ENCODE data around the gene WBP11.
A peak's percentile ranks its signal among the peaks of the same experiment; 100 is the strongest.

The WBP11 gene

DNA sequence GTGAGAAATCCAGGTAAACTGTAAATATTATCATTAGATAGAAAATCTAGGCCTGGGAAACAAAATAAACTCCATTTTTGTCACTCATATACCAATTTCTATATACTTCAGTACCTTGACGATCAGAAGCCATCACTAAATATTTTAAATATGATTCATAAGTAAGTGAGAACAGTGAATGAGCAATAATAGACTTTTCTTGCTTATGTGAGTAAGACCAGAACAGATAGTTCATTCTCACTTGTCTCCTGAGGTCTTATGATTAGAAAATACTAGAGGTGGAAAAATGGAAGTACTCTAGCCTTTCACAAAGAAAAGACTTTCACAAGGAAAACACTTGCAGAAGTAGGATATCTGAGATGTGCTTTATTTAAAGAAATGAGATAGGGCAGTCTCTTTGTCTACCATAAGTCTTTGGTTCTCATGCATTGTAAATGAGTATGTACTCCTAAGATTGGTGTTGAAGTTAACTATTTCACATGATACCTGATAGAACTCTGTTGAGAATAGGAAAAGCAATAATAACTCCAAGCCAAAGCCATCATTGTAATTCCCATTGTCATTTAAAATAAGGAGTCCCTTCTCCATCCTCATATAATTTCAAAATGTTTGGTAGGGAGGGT, 20.8 kb upstream of the WBP11 start:
- DNase-seq: no peak

DNA sequence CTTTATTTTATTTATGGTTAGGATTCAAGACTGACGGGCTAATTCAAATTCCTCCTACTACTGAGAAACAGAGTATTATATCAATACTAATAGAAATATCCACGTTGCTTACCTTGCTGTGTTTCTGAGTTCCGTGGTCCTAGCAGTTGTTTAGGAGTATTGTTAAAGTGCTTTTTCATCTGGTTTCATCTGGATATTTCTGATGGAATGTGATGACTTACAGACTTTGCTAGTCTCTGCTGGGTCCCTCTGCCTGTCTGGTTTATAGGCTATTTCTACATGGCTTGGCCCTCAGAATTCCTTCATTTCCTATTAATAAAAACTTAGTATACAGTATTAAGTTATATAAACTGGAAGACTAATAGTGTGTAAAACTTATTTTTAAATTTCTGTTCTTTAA, 10.7 kb upstream of the WBP11 start, which contains the start of gene SMCO3:
TSS of gene SMCO3 (minus strand) at position 169 of the 400 bp plus-strand sequence. CDS start 7,502 bp downstream, outside the sequence.
- no peak for DNase-seq

DNA sequence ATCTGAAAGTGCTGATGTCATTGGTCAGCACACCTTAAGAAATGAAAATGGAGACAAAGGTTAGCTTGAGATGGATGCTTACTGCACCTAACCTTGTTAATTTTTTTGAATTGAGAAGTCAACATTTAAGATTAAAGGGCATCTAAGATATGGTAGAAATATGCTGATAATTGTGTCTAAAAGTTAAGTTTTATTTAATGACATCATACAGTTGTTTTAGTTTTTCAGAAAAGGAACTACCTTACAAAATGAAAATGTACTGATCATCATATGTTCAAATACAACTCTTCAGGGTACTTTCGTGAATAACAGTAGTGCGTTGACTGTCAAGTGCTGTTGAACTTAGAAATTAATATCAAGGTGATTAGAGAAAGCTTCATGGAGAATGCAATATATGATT, 8.2 kb upstream of the WBP11 start:
- no peak for DNase-seq

DNA sequence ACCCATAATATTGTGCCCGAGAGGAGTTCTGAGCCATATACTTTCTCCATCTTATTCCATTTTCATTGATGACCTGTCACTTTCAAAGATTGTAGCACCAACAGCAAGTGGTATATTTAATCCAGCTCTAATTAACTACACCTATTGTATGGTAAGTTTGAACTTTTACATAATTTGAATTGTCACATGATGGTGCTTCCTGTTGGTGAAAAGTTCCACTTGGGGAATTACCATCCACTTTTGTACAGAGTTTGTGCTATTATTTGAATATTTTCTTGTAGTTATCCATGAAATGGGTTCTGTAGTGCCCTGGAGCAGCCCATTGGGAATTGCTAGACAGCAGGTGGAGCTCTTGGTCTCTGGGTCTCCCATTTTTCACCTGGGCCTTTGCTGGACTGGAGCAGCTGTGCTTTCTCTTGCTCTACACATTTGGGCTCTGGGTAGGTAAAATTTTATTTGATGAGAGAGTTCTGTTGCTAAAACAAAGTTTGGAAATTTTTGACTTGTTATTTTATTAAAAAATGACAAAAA, 7.7 kb upstream of the WBP11 start:
- DNase-seq: peak; percentile 3

DNA sequence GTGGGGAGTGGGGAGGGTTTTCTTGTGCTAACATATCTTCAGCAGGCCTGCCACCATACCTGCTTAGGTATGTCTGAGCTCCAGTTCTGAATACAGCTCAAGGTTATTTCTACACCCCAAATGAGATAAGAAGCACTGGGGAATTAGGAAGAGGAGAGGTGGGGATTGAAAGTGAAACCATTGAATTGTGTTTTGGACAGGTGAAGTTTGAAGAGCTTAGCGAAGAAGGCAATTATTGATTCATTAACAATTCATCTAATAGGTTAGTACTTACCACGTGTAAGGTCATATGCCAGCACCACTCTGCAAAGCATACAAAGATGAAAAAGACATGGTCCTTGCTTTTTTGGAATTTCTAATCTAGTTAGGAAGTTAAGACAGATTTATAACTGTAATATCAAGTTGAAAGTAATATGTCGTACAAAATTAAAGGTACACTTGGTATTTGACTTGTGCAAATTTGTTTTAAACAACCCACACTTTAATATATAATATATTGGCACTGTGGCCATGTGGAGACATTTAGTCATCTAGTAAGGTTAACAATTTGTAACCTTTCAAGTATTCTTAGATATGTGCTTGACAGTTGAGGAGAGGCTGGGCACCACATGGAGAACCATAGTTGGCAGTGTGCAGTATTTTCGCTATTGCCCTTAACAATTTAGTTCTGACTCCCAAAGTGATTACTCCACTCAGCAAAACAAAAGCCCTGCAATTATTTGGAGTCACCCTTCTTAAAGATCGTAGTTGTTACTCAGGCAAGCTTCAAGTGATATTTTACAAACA, 7.1 kb upstream of the WBP11 start:
- no peak for DNase-seq

DNA sequence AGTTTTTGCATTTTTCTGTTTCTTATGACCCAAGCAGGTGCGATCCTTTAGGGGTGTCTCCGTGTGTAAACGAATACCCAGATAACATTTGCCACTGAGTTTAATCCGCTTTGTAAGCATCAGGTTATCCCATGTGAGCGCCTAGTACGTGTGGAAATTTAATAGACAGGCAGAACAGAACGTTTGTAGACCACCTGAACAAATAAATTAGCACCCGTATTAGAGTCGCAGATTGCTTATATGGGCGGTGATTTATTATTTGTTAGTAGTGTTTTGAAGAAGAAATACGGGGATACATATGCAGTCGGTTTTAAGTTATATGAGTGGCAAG, 517 bp upstream of the WBP11 start:
- DNase-seq: no peak

DNA sequence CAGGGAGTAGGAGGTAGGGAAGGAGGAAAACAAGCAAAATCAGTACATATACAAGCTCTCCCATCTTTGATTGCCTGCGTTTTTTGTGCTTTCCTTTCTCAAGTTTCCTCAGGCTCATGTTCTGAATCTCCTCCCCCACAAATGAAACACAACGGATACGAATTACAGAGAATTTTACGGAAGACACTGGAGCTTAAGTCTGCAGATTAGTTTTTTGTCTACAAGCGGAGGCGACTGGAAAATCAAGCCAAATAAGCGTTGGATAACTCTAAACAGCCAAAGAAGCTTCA, 612 bp downstream of the WBP11 start:
- no peak for DNase-seq

DNA sequence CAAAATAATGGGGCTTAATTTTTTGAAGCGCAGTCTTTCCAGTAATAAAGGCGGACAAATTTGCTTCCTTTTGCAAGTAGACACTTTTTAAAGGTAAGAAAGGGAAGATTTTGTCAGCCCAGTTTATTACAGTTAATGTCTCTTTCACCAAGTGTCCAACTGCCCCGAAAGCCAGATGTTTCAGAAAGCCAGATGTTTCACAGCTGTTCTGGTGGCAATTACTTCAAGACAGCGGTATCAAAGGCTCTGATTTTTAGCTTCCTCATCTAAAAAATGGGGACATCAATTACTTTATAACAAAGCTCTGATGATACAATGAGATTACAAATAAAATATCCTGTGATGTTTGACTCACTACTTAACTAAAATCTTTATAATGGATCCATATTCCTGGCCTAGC, 1.0 kb downstream of the WBP11 start:
- no peak for DNase-seq

DNA sequence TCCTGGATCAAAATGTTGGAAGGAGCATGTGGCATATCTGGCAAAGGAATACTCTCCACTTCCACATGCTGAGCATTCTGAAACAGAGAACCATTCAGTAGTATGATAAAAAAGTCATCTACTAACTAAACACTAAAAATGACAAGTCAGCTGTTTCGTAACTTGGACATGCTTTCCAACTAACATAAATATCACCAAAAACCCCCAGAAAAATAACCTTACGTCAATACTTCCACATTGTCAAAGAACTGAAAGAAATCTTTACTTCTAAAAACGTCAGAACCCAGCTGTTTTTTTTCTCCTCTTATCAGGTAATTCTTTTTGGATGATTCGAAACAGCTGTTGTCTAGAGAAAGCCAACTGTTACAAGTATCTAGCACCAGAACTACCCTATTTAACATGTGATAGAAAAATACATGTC, 8.2 kb downstream of the WBP11 start:
- DNase-seq: no peak

DNA sequence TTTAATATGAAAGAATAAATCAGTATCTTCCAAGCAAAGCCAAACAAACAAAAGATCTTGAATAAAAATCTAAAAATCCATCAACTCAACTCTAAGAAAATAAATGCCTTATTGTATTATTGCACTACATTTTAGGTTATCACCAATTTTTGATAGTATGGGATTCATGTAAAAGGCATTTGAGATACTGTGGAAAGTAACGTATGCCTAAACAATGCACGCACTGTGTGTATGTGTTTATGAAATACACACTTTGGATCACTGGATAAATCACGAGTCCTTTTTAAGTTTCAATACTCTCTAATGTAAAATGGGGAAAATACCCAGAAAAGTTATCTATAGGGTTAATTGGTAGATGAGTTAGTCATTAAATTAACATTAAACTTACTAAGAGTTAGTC, 17.7 kb downstream of the WBP11 start:
- DNase-seq: no peak

DNA sequence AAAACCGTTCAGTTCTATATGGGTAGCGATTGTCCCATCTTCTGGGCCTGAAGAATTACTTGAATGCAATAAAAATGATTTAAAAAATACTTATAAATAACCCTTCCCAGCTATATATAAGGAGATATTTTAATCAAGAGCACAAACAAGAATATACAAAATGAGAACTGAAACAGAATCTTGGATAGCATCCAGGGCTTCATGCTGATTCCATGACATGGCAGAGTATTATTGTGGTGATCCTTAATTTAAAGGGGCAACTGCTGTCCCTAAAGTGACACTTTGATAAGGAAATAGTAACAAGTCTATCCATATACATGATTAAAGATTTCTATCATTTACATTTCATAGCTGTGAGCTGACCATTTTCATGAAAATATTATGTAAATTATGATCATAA, 18.8 kb downstream of the WBP11 start:
- DNase-seq: no peak

DNA sequence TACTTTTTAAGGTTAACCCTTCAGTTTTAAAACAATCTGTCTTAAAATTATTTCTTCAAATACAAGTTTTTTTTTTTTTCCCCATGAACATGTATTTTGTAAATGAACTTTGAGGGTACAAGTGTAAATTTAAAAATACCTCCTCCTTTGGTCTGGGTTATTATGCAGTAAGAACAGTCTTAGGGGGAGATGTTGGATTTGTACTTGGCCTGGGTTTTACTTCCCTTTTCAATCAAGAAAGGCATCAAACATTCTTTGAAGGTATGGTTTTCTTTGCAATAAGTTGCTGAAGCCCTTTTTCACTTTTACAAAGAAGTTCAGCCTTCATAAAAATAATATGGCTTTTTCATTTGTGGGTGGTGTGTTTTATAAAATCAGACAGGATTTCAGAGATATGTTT, 20.5 kb downstream of the WBP11 start:
- no peak for DNase-seq

DNA sequence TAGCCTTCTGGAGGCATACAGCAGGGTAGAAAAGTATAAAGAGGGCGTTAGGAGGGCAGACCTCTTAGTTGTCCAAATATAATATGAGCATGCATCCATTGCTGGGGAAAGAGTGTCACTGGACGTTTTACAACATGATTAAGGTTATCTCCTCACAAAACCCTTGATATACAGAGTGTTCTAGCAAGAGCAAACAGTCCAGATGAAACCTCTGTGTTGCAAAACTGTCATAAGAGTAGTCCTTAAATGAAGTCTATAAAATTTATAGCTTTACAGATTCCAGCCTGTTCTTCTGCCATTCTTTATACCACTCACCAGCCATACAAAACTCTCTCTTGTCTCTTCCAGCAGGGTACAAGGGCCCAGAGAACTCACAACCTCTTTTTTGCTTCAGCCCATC, 21.7 kb downstream of the WBP11 start:
- no peak for DNase-seq

DNA sequence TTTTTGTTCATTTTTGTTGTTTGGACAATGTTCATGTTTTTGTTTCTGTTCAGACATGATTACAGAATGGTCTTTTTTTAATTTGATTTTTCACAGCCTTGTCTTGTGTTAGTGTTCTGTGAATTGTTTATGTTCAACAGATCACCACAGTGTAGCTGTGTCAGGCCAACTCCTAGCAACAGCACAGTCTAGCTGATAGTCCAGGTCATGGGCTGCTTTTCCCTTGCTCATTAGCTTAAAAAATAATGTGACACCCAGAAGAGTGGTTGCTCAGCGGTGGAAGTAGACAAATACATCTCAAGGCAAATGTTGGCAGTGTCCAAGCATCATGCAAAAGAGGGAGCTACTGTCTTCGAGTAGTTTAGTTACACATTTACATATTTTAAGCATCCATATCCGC, 22.4 kb downstream of the WBP11 start:
- DNase-seq: no peak

DNA sequence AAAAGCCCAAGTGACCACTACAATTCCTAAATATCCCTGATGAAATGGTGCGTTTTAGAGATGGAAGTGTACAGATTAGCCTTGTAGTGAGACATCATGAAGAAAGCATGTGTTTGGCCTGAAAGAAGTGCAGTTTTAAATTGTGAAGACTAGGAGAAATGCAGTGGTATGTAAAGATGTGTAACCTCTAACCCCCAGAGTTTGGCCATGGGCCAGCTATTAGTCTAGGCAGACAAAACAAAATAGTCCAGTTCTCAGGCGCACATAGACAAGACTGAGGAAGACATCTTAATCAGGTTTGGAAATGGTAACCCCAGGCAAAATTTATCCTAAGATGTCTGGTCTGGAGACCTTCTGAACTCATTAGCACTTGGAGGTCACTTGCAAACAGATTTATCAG, 23.4 kb downstream of the WBP11 start:
- no peak for DNase-seq

DNA sequence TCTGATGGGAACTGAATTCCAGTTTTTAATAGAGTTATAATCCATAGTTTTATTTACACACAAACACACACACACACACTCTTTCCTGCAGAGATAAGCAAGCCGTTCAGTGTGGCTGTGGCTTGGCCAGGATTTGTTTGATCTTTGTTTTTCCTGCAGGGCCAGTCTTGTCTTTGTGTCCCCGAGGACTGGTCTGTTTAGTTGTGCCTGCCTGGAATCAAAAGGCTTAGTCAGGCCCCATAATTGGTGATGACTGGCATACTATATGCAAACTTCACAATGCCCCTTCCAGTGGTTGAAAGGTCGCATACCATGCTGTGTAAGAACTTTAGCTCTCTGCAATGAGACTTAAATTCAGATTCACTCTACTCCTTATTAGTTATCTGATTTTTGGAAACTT, 26.0 kb downstream of the WBP11 start:
- no peak for DNase-seq

DNA sequence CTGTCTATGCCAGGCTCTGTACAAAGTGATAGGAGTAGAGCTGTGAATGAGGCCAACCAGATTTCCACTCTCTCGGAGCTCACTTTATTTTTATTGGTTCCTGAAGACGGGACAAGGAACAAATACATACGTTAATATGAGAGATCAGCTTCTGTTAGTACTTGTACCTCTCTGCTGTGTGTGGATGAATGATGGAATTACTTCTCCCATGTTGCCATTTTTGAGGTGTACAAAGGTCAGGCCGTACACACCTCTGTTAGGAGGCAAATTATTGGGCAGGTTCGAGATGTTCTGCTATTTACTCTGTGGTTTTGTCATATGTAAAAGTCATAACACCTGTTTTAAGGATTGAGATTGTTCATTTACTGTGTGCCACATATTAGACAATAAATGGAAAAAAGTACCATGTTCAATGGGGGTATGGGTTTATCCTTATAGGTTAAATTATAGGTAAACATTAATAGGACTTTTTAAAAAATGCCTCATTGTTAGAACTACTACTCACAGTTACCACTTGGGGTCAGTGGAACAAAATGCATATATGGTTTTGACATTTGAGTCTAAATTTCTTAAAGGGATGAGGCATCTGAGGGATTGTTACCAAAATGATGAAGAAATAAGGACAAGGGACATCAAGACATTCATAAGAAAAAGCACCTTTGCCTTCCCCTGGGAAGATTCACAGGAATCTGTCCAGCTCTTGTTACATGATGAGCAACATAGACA, 26.9 kb downstream of the WBP11 start:
- no peak for DNase-seq

DNA sequence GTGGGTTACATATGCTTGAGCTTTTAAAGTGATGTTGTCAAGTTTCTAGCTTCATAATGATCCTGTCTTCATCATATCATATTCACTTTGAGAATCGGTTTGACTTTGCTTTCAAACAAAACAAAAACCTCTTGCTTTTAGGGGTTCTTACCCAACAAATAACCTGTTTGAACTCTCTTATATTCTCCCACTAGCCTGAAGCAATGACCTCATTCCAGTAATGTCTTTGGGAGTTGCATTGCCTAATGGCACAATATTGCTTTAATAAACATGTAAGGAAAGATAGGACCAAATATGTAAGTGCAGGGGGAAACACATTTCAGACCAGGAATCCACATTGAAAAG, 27.7 kb downstream of the WBP11 start:
- no peak for DNase-seq

DNA sequence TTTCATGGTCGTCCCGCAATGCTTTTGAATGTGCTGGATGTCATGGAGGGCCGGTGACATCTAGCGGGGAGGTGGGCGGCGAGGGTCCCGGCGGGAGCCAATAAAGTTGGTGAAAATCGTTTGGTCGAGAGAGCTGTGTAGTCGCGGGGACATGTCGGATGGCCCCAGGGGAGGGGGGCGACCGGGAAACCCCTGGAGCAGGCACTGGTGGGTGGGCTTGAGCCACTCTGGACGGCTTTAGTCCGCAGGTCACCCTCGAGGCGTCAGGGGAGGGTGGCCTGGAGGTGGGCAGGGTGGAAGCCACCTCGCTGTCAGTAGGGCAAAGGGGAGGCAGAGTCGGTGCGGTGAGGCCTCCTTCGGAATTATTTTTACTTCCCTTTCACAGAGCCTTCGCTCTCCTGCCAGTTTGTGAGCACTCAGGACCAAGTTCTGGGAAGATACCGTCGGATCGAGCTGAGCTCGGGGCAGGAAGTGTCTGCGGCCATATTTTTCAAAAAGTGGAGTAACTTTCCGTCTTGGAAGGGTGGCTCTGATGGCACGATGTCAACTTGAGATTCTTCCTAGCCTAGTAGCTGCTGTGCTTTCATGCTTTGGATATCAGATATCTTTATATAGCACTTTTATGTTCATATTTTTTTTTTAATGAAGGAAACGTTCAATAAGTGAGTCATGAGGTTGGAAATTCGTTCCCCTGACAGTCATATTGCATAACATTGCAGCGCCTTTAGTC, 28.2 kb downstream of the WBP11 start:
- no peak for DNase-seq

DNA sequence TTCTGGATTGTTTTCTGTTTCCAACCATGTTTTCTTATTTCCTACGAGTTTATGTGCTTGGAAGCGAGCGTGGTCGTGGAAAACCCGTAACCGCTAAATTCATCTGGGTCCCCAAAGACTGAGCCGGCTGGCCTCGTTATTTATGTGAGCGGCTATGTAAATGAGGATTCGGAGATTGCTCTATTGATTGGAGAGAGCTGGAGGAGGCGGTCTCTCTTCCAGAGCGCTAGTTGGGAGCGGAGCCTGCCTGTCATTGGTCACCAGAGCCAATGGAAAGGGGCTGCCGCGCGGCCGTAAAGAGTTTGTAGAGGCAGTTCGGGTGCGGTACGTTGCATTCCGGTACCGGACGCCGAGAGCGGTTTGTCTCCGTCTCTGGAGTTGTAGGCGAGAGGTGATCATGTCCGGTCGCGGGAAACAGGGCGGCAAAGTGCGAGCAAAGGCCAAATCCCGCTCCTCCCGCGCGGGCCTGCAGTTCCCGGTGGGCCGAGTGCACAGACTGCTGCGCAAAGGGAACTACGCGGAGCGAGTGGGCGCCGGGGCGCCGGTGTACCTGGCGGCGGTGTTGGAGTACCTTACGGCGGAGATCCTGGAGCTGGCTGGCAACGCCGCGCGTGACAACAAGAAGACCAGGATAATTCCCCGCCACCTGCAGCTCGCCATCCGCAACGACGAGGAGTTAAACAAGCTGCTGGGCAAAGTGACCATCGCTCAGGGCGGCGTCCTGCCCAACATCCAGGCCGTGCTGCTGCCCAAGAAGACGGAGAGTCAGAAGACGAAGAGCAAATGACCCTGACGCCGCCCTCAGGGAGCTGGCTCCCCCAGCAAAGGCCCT, 29.0 kb downstream of the WBP11 start:
- DNase-seq: no peak

DNA sequence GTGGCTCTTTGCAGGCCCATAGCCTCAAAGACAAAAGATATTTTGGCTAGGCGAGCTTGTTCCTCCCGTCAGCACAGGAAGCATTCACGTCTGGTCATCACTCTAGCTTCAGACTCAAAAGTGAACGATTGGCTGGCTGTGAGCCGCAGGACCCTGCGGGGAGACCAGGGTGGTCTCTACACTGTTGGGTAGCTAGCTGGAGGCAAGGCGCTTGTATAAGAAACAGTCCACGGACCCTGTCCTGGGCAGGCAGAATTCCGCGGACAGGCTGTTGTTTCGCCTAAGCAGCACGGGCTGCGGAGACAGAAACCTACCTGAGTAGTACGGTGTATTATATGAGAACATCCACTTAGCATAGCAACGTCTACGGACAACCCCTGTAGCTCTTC, 29.6 kb downstream of the WBP11 start:
- DNase-seq: no peak

DNA sequence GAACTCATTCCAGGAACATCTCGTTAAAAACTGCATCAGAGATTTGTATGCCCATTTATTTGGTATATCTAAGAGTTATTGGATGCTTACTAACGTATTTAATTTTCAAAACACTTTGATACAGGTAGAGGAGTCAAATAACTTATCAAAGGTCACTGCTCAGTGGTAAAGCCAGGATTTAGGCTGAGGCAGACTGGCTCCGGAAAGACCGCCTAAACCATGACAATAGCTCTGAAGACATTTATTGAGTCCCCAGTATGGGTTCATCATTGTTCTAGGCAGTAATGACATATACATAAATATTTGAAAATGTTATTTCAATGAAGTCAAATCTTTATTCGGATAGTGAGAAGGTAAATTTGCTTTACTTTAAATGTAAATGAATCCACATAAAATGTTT, 30.3 kb downstream of the WBP11 start:
- DNase-seq: no peak

DNA sequence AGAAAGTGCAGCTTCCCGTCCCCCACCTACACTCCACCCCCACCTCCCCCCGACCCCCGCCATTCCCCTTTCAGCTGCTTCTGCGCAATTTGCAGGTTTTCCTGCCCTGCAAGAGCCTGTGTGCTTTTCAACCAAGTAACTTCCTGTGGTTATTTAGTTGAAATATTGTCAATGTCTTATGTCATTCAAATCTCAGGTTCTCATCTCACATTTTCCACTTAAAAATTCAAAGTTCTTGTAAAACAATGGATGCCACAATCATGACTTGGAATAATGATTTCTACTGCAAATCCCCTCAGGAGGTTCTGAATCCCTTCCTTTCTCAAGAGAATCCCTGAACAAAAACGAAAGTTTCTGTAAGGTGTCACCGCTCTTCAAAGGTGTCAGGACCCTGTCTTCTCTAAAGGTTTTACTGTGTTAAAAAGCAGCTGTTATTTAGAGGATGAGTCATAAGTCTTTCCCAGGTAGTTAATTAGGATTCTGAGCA, 31.6 kb downstream of the WBP11 start:
- peak; percentile 7 for DNase-seq

All from NCI-H510A treated with DMSO at 0.1 percent for 48 hours (cell line).